Liver (tissue), 9 donors: ENCODE data around the gene TYRO3. TPM values are rescaled to one million over a fixed set of nuclear protein-coding genes. Genes with fewer than 3 reads are reported as not detected.

Experiments used
- DNase-seq: peaks from one replicate; pipeline ENCODE4 v3.0.0-alpha.2; 2017; ENCODE audit warnings: low spot score
- H3K27ac ChIP-seq, 2 donors: one replicate each; pipeline ENCODE4 v1.7.0; 2013; ENCODE audit warnings: inconsistent platforms in 2 of 2, low read length in 2 of 2, control low read depth in 1 of 2, low read depth in 1 of 2, mild to moderate bottlenecking in 1 of 2
- H3K27me3 ChIP-seq, 4 donors: one replicate each; pipeline versions ENCODE4 v1.6.1 to v1.7.0; 2013; ENCODE audit warnings: low read length in 3 of 4, inconsistent platforms in 1 of 4, mild to moderate bottlenecking in 1 of 4, moderate library complexity in 1 of 4; ENCODE audit not compliant: control insufficient read depth in 4 of 4, insufficient read depth in 4 of 4
- H3K36me3 ChIP-seq, 4 donors: one replicate each; pipeline versions ENCODE4 v1.6.1 to v1.7.0; 2013; ENCODE audit warnings: low read length in 3 of 4, mild to moderate bottlenecking in 3 of 4, low read depth in 1 of 4, moderate library complexity in 1 of 4; ENCODE audit not compliant: control insufficient read depth in 4 of 4, insufficient read depth in 3 of 4
- H3K4me1 ChIP-seq, 4 donors: one replicate each; pipeline versions ENCODE4 v1.6.1 to v1.7.0; 2013; ENCODE audit warnings: low read length in 3 of 4, mild to moderate bottlenecking in 3 of 4, moderate library complexity in 1 of 4; ENCODE audit not compliant: control insufficient read depth in 4 of 4, insufficient read depth in 4 of 4
- H3K4me3 ChIP-seq, 3 donors: one replicate each; pipeline versions ENCODE4 v1.6.1 to v1.7.0; 2013; ENCODE audit warnings: low read length in 3 of 3, control low read depth in 1 of 3, low read depth in 1 of 3, mild to moderate bottlenecking in 1 of 3
- H3K9ac ChIP-seq, 2 donors: one replicate each; pipeline ENCODE4 v1.7.0; 2013; ENCODE audit warnings: low read length in 2 of 2, mild to moderate bottlenecking in 2 of 2, moderate library complexity in 2 of 2, control low read depth in 1 of 2, low read depth in 1 of 2
- H3K9me3 ChIP-seq, 4 donors: one replicate each; pipeline versions ENCODE4 v1.6.1 to v1.7.0; 2013; ENCODE audit warnings: low read length in 3 of 4; ENCODE audit not compliant: control insufficient read depth in 4 of 4
- EGR1 ChIP-seq, 2 donors: IDR thresholded peaks; 2 replicates each; pipeline ENCODE4 v1.6.1; 2016 to 2018; ENCODE audit warnings: antibody characterized with exemption in 2 of 2, low read depth in 2 of 2
- FOXA1 ChIP-seq: IDR thresholded peaks from 2 replicates; pipeline ENCODE4 v1.6.1; 2016; ENCODE audit warnings: antibody characterized with exemption
- FOXA2 ChIP-seq: IDR thresholded peaks from 2 replicates; pipeline ENCODE4 v1.6.1; 2016; ENCODE audit warnings: antibody characterized with exemption
- HNF4A ChIP-seq, 2 donors: conservative IDR thresholded peaks; 2 replicates each; pipeline ENCODE4 v1.6.1; 2016; ENCODE audit warnings: antibody characterized with exemption in 2 of 2, mild to moderate bottlenecking in 2 of 2
- HNF4G ChIP-seq: IDR thresholded peaks from 2 replicates; pipeline ENCODE4 v1.6.1; 2016; ENCODE audit warnings: antibody characterized with exemption
- JUND ChIP-seq, 2 donors: IDR thresholded peaks; 2 replicates each; pipeline ENCODE4 v1.6.1; 2016; ENCODE audit warnings: antibody characterized with exemption in 2 of 2
- RAD21 ChIP-seq, 2 donors: IDR thresholded peaks; 2 replicates each; pipeline ENCODE4 v1.6.1; 2016; ENCODE audit warnings: antibody characterized with exemption in 2 of 2, mild to moderate bottlenecking in 2 of 2
- RXRA ChIP-seq, 2 donors: IDR thresholded peaks; 2 replicates each; pipeline ENCODE4 v1.6.1; 2017 to 2018; ENCODE audit warnings: antibody characterized with exemption in 2 of 2, mild to moderate bottlenecking in 1 of 2
- TAF1 ChIP-seq: conservative IDR thresholded peaks from 2 replicates; pipeline ENCODE4 v1.6.1; 2016; ENCODE audit warnings: antibody characterized with exemption, mild to moderate bottlenecking
- YY1 ChIP-seq: IDR thresholded peaks from 2 replicates; pipeline ENCODE4 v1.6.1; 2016; ENCODE audit warnings: antibody characterized with exemption, mild to moderate bottlenecking
- WGBS: extraction: QIAGEN DNeasy Blood & Tissue Kit; methylation state at CpG from one replicate; pipeline ENCODE4 v1.1.7; 2013; 5-methylcytosine and 5-hydroxymethylcytosine counted together
- polyA plus RNA-seq, 2 donors: library from polyadenylated mRNA; stranded (reverse) in 1 of 2; unstranded in 1 of 2; fragments of 200-250 nt in 1 of 2; fragments of >200 nt in 1 of 2; fragmentation: Nextera tagmentation in 1 of 2; extraction: Ambion mirVana in 1 of 2; gene quantifications; one replicate each; pipeline versions ENCODE4 v1.2.1 to v1.2.3, GENCODE V29; 2013 to 2015
- total RNA-seq, 2 donors: library from RNA; depleted of rRNA; stranded (reverse); fragments of >200 nt; gene quantifications; one replicate each; pipeline ENCODE4 v1.2.3, GENCODE V29; 2014
- TF ChIP-seq, protein P1 (sequence below): IDR thresholded peaks from 2 replicates; pipeline ENCODE4 v1.6.1; 2016; ENCODE audit warnings: antibody characterized with exemption
- TF ChIP-seq, protein P2 (sequence below): IDR thresholded peaks from 2 replicates; pipeline ENCODE4 v1.6.1; 2016; ENCODE audit warnings: antibody characterized with exemption
- TF ChIP-seq, protein P3 (sequence below): IDR thresholded peaks from 2 replicates; pipeline ENCODE4 v1.6.1; 2016; ENCODE audit warnings: antibody characterized with exemption
- donor health status: healthy.
- donor health status: healthy.
- donor health status: healthy.
- donor health status: healthy.
- donor health status: healthy.

The TYRO3 gene
- total and polyA plus RNA-seq, 4 donors = 1.1 to 2.3 (median 2.3) TPM

DNA sequence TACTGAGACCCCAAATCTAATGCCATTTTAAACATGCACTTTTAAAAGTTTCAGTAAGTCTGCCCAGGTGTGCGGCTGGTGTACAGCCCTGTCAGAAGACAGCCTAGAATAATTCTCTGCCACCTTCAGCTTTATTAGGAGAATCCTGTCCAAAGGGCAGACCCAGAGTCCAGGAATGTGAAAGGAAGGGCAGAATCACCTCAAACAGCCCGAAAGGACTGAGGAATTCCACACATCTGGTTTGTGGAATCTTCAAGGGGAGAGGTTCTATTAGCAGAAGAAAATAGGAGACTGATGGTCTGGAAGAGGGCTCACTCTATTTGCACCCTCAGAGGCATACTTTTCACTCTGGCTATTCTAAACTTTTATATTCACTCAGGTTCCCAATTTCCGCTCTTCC, 46.6 kb downstream of the TYRO3 start:
- no peaks in the 10 kb centered on the region for H3K36me3 ChIP-seq
- TF ChIP-seq JUND (IDR thresholded peaks at IDR 0.05) = no peak
- no peak for TF ChIP-seq FOXA2
- TF ChIP-seq FOXA1 = no peak
- TF ChIP-seq, protein P1, sequence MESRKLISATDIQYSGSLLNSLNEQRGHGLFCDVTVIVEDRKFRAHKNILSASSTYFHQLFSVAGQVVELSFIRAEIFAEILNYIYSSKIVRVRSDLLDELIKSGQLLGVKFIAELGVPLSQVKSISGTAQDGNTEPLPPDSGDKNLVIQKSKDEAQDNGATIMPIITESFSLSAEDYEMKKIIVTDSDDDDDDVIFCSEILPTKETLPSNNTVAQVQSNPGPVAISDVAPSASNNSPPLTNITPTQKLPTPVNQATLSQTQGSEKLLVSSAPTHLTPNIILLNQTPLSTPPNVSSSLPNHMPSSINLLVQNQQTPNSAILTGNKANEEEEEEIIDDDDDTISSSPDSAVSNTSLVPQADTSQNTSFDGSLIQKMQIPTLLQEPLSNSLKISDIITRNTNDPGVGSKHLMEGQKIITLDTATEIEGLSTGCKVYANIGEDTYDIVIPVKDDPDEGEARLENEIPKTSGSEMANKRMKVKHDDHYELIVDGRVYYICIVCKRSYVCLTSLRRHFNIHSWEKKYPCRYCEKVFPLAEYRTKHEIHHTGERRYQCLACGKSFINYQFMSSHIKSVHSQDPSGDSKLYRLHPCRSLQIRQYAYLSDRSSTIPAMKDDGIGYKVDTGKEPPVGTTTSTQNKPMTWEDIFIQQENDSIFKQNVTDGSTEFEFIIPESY = no peak
- no peak for TF ChIP-seq RAD21 (IDR thresholded peaks at IDR 0.05)
- DNase-seq = no peak
- H3K4me1 ChIP-seq = peaks cover 0 to 7% (median 3%) of the 10 kb centered on the region in 4 donors
- H3K27me3 ChIP-seq = no peaks in the 10 kb centered on the region
- H3K9ac ChIP-seq = no peak overlapping the region
- H3K4me3 ChIP-seq = no peak overlapping the region
- H3K27ac ChIP-seq = no peak overlapping the region
- H3K9me3 ChIP-seq = no peaks in the 10 kb centered on the region
- WGBS = 76% methylated on average over 3 of the region's 3 CpGs

DNA sequence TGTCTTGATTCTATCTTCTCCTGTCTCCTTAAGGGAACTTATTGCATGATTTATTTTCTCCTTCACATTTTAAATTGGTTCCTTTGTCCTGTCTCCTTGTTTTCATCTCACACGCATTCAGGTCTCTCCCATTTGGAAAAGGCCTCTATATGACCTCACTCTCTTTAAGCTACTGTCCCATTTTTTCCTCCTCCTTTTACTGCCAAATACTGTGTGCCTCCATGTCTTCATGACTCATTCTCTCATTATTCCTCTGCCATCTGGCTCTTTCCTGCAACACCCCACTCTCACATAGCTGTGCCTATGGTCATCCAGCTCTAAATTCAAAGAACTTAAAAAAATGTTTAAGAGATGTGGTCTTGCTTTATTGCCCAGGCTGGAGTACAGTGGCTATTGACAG, 48.0 kb downstream of the TYRO3 start:
- WGBS = 97% methylated on average over 1 of the region's 1 CpG

DNA sequence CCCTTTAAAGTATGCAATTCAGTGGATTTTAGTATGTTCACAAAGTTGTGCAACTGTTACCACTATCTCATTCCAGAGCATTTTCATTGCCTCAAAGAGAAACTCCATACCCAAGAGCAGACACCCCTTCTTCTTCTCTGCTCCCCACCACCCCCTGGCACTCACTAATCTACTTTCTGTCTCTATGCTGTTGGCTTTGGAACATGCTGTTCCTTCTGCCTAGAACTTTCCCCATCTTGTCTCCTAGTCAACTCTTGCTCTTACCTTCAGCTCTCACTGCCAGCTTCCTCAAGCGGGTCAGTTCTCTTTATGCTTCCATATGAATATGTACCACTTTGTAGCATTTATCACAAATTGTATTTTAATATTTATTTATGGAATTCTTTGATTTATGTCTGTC, 50.1 kb downstream of the TYRO3 start:
- no peak for DNase-seq
- H3K9ac ChIP-seq = no peak overlapping the region
- H3K4me3 ChIP-seq = no peak overlapping the region
- H3K27ac ChIP-seq = no peak overlapping the region
- TF ChIP-seq RAD21 (IDR thresholded peaks at IDR 0.05) (no peak), JUND (IDR thresholded peaks at IDR 0.05) (no peak), HNF4A (conservative IDR thresholded peaks at IDR 0.05) (no peak), TAF1 (no peak), RXRA (IDR thresholded peaks at IDR 0.05) (no peak)
- TF ChIP-seq, protein P2, sequence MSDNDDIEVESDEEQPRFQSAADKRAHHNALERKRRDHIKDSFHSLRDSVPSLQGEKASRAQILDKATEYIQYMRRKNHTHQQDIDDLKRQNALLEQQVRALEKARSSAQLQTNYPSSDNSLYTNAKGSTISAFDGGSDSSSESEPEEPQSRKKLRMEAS = no peak
- H3K27me3 ChIP-seq = no peaks in the 10 kb centered on the region
- 97% methylated on average over 1 of the region's 1 CpG for WGBS
- H3K4me1 ChIP-seq = peaks cover 0 to 4% (median 2%) of the 10 kb centered on the region in 4 donors
- peaks cover 0 to 2% (median 0%) of the 10 kb centered on the region in 4 donors for H3K9me3 ChIP-seq
- H3K36me3 ChIP-seq = no peaks in the 10 kb centered on the region

More for the DNA sequence above, 48.0 kb downstream of the TYRO3 start:
- no peak overlapping the region for H3K9ac ChIP-seq
- no peak for TF ChIP-seq YY1
- TF ChIP-seq HNF4A (conservative IDR thresholded peaks at IDR 0.05) = no peak
- TF ChIP-seq FOXA1 = no peak
- no peak for TF ChIP-seq TAF1
- TF ChIP-seq, protein P2 = no peak
- no peak for TF ChIP-seq RAD21 (IDR thresholded peaks at IDR 0.05)
- TF ChIP-seq RXRA (IDR thresholded peaks at IDR 0.05) = no peak
- TF ChIP-seq JUND (IDR thresholded peaks at IDR 0.05) = no peak
- no peak for TF ChIP-seq EGR1 (IDR thresholded peaks at IDR 0.05; ENCODE audit: low read depth in 2 of 2)
- no peak for TF ChIP-seq HNF4G
- TF ChIP-seq FOXA2 = no peak
- TF ChIP-seq, protein P3, sequence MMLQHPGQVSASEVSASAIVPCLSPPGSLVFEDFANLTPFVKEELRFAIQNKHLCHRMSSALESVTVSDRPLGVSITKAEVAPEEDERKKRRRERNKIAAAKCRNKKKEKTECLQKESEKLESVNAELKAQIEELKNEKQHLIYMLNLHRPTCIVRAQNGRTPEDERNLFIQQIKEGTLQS = no peak
- peaks cover 0 to 7% (median 3%) of the 10 kb centered on the region in 4 donors for H3K4me1 ChIP-seq
- H3K36me3 ChIP-seq = no peaks in the 10 kb centered on the region
- DNase-seq = no peak
- no peaks in the 10 kb centered on the region for H3K27me3 ChIP-seq
- H3K9me3 ChIP-seq = no peaks in the 10 kb centered on the region
- no peak overlapping the region for H3K4me3 ChIP-seq
- no peak overlapping the region for H3K27ac ChIP-seq
